GM21423 (cell line): Measurements from ENCODE around the gene PHLPP2.
"Not testable (repeated sequence)": the region's sequence is repeated elsewhere in the genome, so short reads cannot be mapped to it uniquely, and the experiment has no call there.

Source experiments
- ATAC-seq: cut with Tn5 transposase; IDR thresholded peaks from one replicate; pipeline ENCODE4 v1.9.1; 2021; ENCODE audit warnings: mild to moderate bottlenecking, moderate library complexity; ENCODE audit not compliant: unreplicated experiment

PHLPP2 gene

GRCh38 chr16:71721066-71721740 lies 3.3 kb downstream of the PHLPP2 start:
- ATAC-seq = no peak

- ATAC-seq = no peak
Measured at GRCh38 chr16:71712501-71712900, 12.0 kb downstream of the PHLPP2 start.

GRCh38 chr16:71711789-71712188 lies 12.7 kb downstream of the PHLPP2 start:
- ATAC-seq = no peak

GRCh38 chr16:71709229-71709781 lies 15.2 kb downstream of the PHLPP2 start:
- no peak for ATAC-seq

- no peak for ATAC-seq
Measured at GRCh38 chr16:71708696-71709095, 15.8 kb downstream of the PHLPP2 start.

- no peak for ATAC-seq
Measured at GRCh38 chr16:71707199-71707598, 17.3 kb downstream of the PHLPP2 start.

GRCh38 chr16:71706046-71706445 lies 18.5 kb downstream of the PHLPP2 start:
- ATAC-seq = no peak

GRCh38 chr16:71703333-71703732 lies 21.2 kb downstream of the PHLPP2 start:
- no peak for ATAC-seq

GRCh38 chr16:71700831-71701230 lies 23.7 kb downstream of the PHLPP2 start:
- no peak for ATAC-seq

GRCh38 chr16:71698491-71698890 lies 26.0 kb downstream of the PHLPP2 start:
- no peak for ATAC-seq

GRCh38 chr16:71693164-71693563 lies 31.3 kb downstream of the PHLPP2 start:
- peak; percentile 68 for ATAC-seq

- no peak for ATAC-seq
Measured at GRCh38 chr16:71689901-71690300, 34.6 kb downstream of the PHLPP2 start.

GRCh38 chr16:71687861-71688260 lies 36.6 kb downstream of the PHLPP2 start:
- no peak for ATAC-seq

GRCh38 chr16:71684280-71684679 lies 40.2 kb downstream of the PHLPP2 start:
- ATAC-seq = not testable (repeated sequence)

- no peak for ATAC-seq
Measured at GRCh38 chr16:71681360-71681759, 43.1 kb downstream of the PHLPP2 start.

GRCh38 chr16:71676236-71676635 lies 48.3 kb downstream of the PHLPP2 start:
- no peak for ATAC-seq

GRCh38 chr16:71675380-71675779 lies 49.1 kb downstream of the PHLPP2 start:
- no peak for ATAC-seq

- ATAC-seq = no peak
Measured at GRCh38 chr16:71674229-71674628, 50.3 kb downstream of the PHLPP2 start.

GRCh38 chr16:71673582-71673973 lies 50.9 kb downstream of the PHLPP2 start:
- ATAC-seq = no peak

GRCh38 chr16:71672803-71673581 lies 51.5 kb downstream of the PHLPP2 start:
- ATAC-seq = no peak

GRCh38 chr16:71672125-71672524 lies 52.4 kb downstream of the PHLPP2 start:
- ATAC-seq = no peak

- no peak for ATAC-seq
Measured at GRCh38 chr16:71671165-71671564, 53.3 kb downstream of the PHLPP2 start.
